HCT116 (cell line): ENCODE data around the gene SNORC. TPM values are rescaled to one million over a fixed set of nuclear protein-coding genes. Genes with fewer than 3 reads are reported as not detected.
A peak's percentile ranks its signal among the peaks of the same experiment; 100 is the strongest.

Source experiments
- ATAC-seq: fragments of 200-7000 bp; cut with Tn5 transposase; 2 replicates; pipeline ENCODE4 v1.9.1; 2020; ENCODE audit warnings: mild to moderate bottlenecking, moderate library complexity
- BruUV-seq: library from RNA; stranded (reverse); fragments of 400-500 nt; replicated peaks from 2 replicates; lab custom pipeline; 2021; lab: Mats Ljungman, UMichigan
- CTCF ChIA-PET: fragments of 300-600 bp; sonication (Branson Sonifier 250); formaldehyde crosslinking; loops from one replicate; lab custom pipeline; 2021; ENCODE audit warnings: antibody characterized with exemption; lab: Charles Lee
- POLR2A ChIA-PET: fragments of 300-600, 350-600 bp; sonication (Branson Sonifier 250); formaldehyde crosslinking; loops from one replicate; lab custom pipeline; 2021; ENCODE audit warnings: antibody characterized with exemption; lab: Charles Lee
- RAD21 ChIA-PET, 2 experiments: fragments of 300-600 bp; sonication (Branson Sonifier 250); formaldehyde crosslinking; loops; one replicate each; lab custom pipeline; 2023; ENCODE audit warnings: low total read pairs in 2 of 2; ENCODE audit not compliant: uncharacterized antibody in 2 of 2, unreplicated experiment in 2 of 2, low non-redundant PET in 1 of 2; lab: Charles Lee
- DNase-seq: peaks from one replicate; pipeline ENCODE4 v3.0.0-alpha.2; 2010; ENCODE audit warnings: low read depth, low spot score
- H2AFZ ChIP-seq: fragments of 200-600 bp; shearing (Covaris generic), sonication (generic); 2 replicates; pipeline ENCODE4 v1.6.1; 2017; ENCODE audit warnings: low read depth, mixed run types, mixed read lengths, antibody characterized with exemption, low read length; ENCODE audit not compliant: poor library complexity, severe bottlenecking
- H3K27ac ChIP-seq: 2 replicates; pipeline ENCODE4 v1.5.1; 2012; ENCODE audit warnings: low read depth, low read length
- H3K27me3 ChIP-seq: fragments of 200-600 bp; sonication (generic); 2 replicates; pipeline ENCODE4 v1.6.1; 2016; ENCODE audit warnings: mixed run types, low read length, mixed read lengths; ENCODE audit not compliant: insufficient read depth
- H3K36me3 ChIP-seq, 2 experiments: fragments of 200-500 bp in 1 of 2; fragments of 200-600 bp in 1 of 2; sonication (Bioruptor generic) in 1 of 2; sonication (generic) in 1 of 2; 2 replicates each; pipeline versions ENCODE4 v1.5.1 to v1.6.1; 2014 to 2016; ENCODE audit warnings: low read length in 2 of 2, inconsistent platforms in 1 of 2, mixed read lengths in 1 of 2, mixed run types in 1 of 2; ENCODE audit not compliant: insufficient read depth in 2 of 2, control insufficient read depth in 1 of 2
- H3K4me1 ChIP-seq, 2 experiments: fragments of 200-600 bp in 1 of 2; sonication (generic) in 1 of 2; 2 replicates each; pipeline versions ENCODE4 v1.5.1 to v1.6.1; 2012 to 2017; ENCODE audit warnings: low read length in 2 of 2, inconsistent platforms in 1 of 2, mild to moderate bottlenecking in 1 of 2, mixed read lengths in 1 of 2, mixed run types in 1 of 2, moderate library complexity in 1 of 2; ENCODE audit not compliant: insufficient read depth in 2 of 2, control insufficient read depth in 1 of 2
- H3K4me2 ChIP-seq: fragments of 200-600 bp; sonication (generic); 2 replicates; pipeline ENCODE4 v1.6.1; 2017; ENCODE audit warnings: mixed run types, low read length, mixed read lengths
- H3K4me3 ChIP-seq, 2 experiments: fragments of 200-600 bp in 1 of 2; sonication (generic) in 1 of 2; replicated peaks in 1 of 2; 2 replicates each; pipeline ENCODE4 v1.5.1; 2011 to 2016; ENCODE audit warnings: low read length in 2 of 2, control low read depth in 1 of 2, low read depth in 1 of 2, mild to moderate bottlenecking in 1 of 2, mixed read lengths in 1 of 2, mixed run types in 1 of 2
- H3K79me2 ChIP-seq: fragments of 200-600 bp; sonication (generic); 2 replicates; pipeline ENCODE4 v1.6.1; 2017; ENCODE audit warnings: mild to moderate bottlenecking, mixed run types, low read length, moderate library complexity, mixed read lengths; ENCODE audit not compliant: insufficient read depth
- H3K9ac ChIP-seq: fragments of 200-600 bp; sonication (generic); 2 replicates; pipeline ENCODE4 v1.6.1; 2016; ENCODE audit warnings: low read length, mixed read lengths
- H3K9me2 ChIP-seq: fragments of 200-600 bp; sonication (generic), shearing (Covaris generic); 2 replicates; pipeline ENCODE4 v1.6.1; 2017; ENCODE audit warnings: mixed run types, mild to moderate bottlenecking, moderate library complexity; ENCODE audit not compliant: insufficient read depth
- H3K9me3 ChIP-seq, 2 experiments: fragments of 200-500 bp in 1 of 2; fragments of 200-600 bp in 1 of 2; sonication (Bioruptor generic) in 1 of 2; sonication (generic) in 1 of 2; 2 replicates each; pipeline ENCODE4 v1.6.1; 2014 to 2017; ENCODE audit warnings: low read length in 2 of 2, mixed read lengths in 2 of 2, inconsistent platforms in 1 of 2, low read depth in 1 of 2, mild to moderate bottlenecking in 1 of 2, mixed run types in 1 of 2, moderate library complexity in 1 of 2; ENCODE audit not compliant: control insufficient read depth in 1 of 2, insufficient read depth in 1 of 2
- H4K20me1 ChIP-seq: fragments of 200-600 bp; sonication (generic), shearing (Covaris generic); 2 replicates; pipeline ENCODE4 v1.6.1; 2017; ENCODE audit warnings: mixed run types, mild to moderate bottlenecking, moderate library complexity; ENCODE audit not compliant: insufficient read depth
- ATF3 ChIP-seq: IDR thresholded peaks from 2 replicates; pipeline ENCODE4 v1.6.1; 2012
- CEBPB ChIP-seq: IDR thresholded peaks from 2 replicates; pipeline ENCODE4 v1.6.1; 2012; ENCODE audit warnings: low read depth
- CTCF ChIP-seq, 3 experiments: fragments of 200-600 bp in 1 of 3; sonication (generic) in 1 of 3; IDR thresholded peaks in 2 of 3; conservative IDR thresholded peaks in 1 of 3; 2 replicates each; pipeline ENCODE4 v1.5.1; 2012 to 2017; ENCODE audit warnings: low read depth in 2 of 3, low read length in 2 of 3, antibody characterized with exemption in 1 of 3, borderline replicate concordance in 1 of 3, control low read depth in 1 of 3, mild to moderate bottlenecking in 1 of 3, mixed read lengths in 1 of 3, mixed run types in 1 of 3, moderate library complexity in 1 of 3; ENCODE audit not compliant: insufficient read depth in 1 of 3
- FOSL1 ChIP-seq: IDR thresholded peaks from 2 replicates; pipeline ENCODE4 v1.6.1; 2012; ENCODE audit warnings: low read depth
- JUND ChIP-seq: IDR thresholded peaks from 2 replicates; pipeline ENCODE4 v1.6.1; 2012
- SP1 ChIP-seq: IDR thresholded peaks from 2 replicates; pipeline ENCODE4 v1.6.1; 2012; ENCODE audit warnings: low read depth
- TCF7L2 ChIP-seq: IDR thresholded peaks from 2 replicates; pipeline ENCODE4 v1.7.0; 2011; ENCODE audit warnings: borderline replicate concordance, inconsistent platforms; ENCODE audit not compliant: insufficient read depth, insufficient read length; ENCODE audit errors: extremely low read depth
- intact Hi-C: fragments of 100-400 bp; cut with micrococcal nuclease; formaldehyde crosslinking; loops from 2 replicates; pipeline ENCODE4 v1.10.0; 2022
- total RNA-seq: library from RNA; stranded (reverse); gene quantifications from one replicate; pipeline ENCODE4 v1.2.1, GENCODE V29; 2021; ENCODE audit not compliant: unreplicated experiment

SNORC gene
- total RNA-seq, 1 experiment from 2014 or later = 14.0 TPM

- Histone ChIP-seq H3K9me2 (no peaks in the 10 kb centered on the region), H3K9ac (no peak overlapping the region), H3K27me3 (no peaks in the 10 kb centered on the region), H3K4me1 (peaks cover 12 to 41% of the 10 kb centered on the region in 2 experiments), H3K4me3 (peak overlapping the region in 1 of 2 experiments; percentile 4; a peak in 1 of 4 replicates), H3K9me3 (no peaks in the 10 kb centered on the region)
- POLR2A ChIA-PET = no interaction called here
- intact Hi-C loops = loop anchor here (10.0 kb wide), 1 partner anchor 234 kb away; no protein-coding TSS in a partner anchor
- BruUV-seq = no TSS peak
- CTCF ChIA-PET = no interaction called here
- RAD21 ChIA-PET = no interaction called here
- TF ChIP-seq JUND (peak; percentile 59; the same call in 1 of the 2 replicates), FOSL1 (peak; percentile 70), TCF7L2 (peak; percentile 59), ATF3 (no peak), SP1 (peak; percentile 57), CEBPB (no peak), CTCF (IDR thresholded peaks at IDR 0.05 in 2 of 3, conservative IDR thresholded peaks at IDR 0.05 in 1 of 3; ENCODE audit: borderline replicate concordance in 1 of 3, insufficient read depth in 1 of 3, low read depth in 2 of 3, low read length in 2 of 3) (no peak)
- TF ChIP-seq, all 23 proteins: peak for 4
- peak; percentile 74 for ATAC-seq
- peaks cover 7 to 11% of the 10 kb centered on the region in 2 experiments; a peak in 3 of 4 replicates for H3K36me3 ChIP-seq
- H3K4me2 ChIP-seq = peak overlapping the region; percentile 55
- no peak overlapping the region for H2AFZ ChIP-seq
- H4K20me1 ChIP-seq = no peaks in the 10 kb centered on the region; the same call in 1 of the 2 replicates
- DNase-seq = no peak
- H3K27ac ChIP-seq = peak overlapping the region; percentile 44; the same call in 1 of the 2 replicates
- H3K79me2 ChIP-seq = peaks cover 19% of the 10 kb centered on the region; the same call in 1 of the 2 replicates
These were observed 31.6 kb upstream of the SNORC start for GRCh38 chr2:232838406-232838874.
